ENCODE data around the gene MOSPD2.

Gene MOSPD2

DNA sequence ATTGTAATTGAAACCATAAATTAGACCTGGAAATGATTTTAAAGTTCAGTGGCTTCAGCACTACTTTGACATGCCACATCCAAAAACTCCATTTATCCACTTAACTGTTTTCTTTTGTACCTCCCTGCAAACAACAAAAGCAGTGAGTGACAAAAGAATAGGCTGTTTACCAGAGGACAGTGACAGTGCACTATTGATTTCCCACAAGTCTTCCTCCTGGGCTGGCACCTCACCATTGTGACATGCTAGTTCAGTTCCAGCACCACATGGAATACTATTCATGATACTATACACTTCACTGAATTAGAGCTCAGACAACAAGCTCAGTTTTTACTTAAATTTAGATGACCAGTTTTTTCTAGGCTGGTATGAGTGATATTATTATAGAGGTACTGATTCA, 29.3 kb downstream of the MOSPD2 start (continued):
- TF ChIP-seq FEZF1 (tag by site-specific recombination; IDR thresholded peaks at IDR 0.05): no peak
- TF ChIP-seq WT1 (tag by site-specific recombination; IDR thresholded peaks at IDR 0.05): no peak
- TF ChIP-seq ZNF677 (tag by site-specific recombination; IDR thresholded peaks at IDR 0.05): no peak
- TF ChIP-seq ZNF202 (tag by site-specific recombination; IDR thresholded peaks at IDR 0.05; ENCODE audit: borderline replicate concordance): no peak
- TF ChIP-seq, protein P1, sequence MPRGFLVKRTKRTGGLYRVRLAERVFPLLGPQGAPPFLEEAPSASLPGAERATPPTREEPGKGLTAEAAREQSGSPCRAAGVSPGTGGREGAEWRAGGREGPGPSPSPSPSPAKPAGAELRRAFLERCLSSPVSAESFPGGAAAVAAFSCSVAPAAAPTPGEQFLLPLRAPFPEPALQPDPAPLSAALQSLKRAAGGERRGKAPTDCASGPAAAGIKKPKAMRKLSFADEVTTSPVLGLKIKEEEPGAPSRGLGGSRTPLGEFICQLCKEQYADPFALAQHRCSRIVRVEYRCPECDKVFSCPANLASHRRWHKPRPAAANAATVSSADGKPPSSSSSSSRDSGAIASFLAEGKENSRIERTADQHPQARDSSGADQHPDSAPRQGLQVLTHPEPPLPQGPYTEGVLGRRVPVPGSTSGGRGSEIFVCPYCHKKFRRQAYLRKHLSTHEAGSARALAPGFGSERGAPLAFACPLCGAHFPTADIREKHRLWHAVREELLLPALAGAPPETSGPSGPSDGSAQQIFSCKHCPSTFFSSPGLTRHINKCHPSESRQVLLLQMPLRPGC (tag by site-specific recombination; IDR thresholded peaks at IDR 0.05): no peak

GRCh38 chrX:14903891-14904290, 30.7 kb downstream of the MOSPD2 start:
- no peak overlapping the region for H3K27ac ChIP-seq (ENCODE audit: extremely low read depth, low read depth, low read length)
- TF ChIP-seq ZNF548 (tag by site-specific recombination; IDR thresholded peaks at IDR 0.05) (no peak), GLIS2 (tag by site-specific recombination; IDR thresholded peaks at IDR 0.05) (no peak), ZNF223 (tag by site-specific recombination; IDR thresholded peaks at IDR 0.05) (no peak), ZNF354C (tag by site-specific recombination; IDR thresholded peaks at IDR 0.05; ENCODE audit: borderline replicate concordance, low read depth) (no peak), SP2 (tag by site-specific recombination; IDR thresholded peaks at IDR 0.05) (no peak), ZNF544 (tag by site-specific recombination; IDR thresholded peaks at IDR 0.05) (no peak), ZNF146 (tag by site-specific recombination; IDR thresholded peaks at IDR 0.05) (no peak), SP3 (tag by site-specific recombination; IDR thresholded peaks at IDR 0.05) (no peak)
- TF ChIP-seq, protein P2, sequence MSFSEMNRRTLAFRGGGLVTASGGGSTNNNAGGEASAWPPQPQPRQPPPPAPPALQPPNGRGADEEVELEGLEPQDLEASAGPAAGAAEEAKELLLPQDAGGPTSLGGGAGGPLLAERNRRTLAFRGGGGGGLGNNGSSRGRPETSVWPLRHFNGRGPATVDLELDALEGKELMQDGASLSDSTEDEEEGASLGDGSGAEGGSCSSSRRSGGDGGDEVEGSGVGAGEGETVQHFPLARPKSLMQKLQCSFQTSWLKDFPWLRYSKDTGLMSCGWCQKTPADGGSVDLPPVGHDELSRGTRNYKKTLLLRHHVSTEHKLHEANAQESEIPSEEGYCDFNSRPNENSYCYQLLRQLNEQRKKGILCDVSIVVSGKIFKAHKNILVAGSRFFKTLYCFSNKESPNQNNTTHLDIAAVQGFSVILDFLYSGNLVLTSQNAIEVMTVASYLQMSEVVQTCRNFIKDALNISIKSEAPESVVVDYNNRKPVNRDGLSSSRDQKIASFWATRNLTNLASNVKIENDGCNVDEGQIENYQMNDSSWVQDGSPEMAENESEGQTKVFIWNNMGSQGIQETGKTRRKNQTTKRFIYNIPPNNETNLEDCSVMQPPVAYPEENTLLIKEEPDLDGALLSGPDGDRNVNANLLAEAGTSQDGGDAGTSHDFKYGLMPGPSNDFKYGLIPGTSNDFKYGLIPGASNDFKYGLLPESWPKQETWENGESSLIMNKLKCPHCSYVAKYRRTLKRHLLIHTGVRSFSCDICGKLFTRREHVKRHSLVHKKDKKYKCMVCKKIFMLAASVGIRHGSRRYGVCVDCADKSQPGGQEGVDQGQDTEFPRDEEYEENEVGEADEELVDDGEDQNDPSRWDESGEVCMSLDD (tag by site-specific recombination; IDR thresholded peaks at IDR 0.05): no peak
- peaks cover 0 to 13% of the 10 kb centered on the region in 2 experiments; a peak in 2 of 3 replicates for H3K36me3 ChIP-seq (ENCODE audit: control insufficient read depth in 2 of 2, insufficient read depth in 1 of 2, low read length in 2 of 2)
- CTCF ChIA-PET: no interaction called here
- no peaks in the 10 kb centered on the region; the same call in 1 of the 2 replicates for H3K9me3 ChIP-seq (ENCODE audit: control insufficient read depth, insufficient read depth, low read depth, low read length)
- H3K4me1 ChIP-seq (ENCODE audit: control insufficient read depth, insufficient read depth, low read length): no peaks in the 10 kb centered on the region
- POLR2A ChIA-PET: no interaction called here
- no peak overlapping the region for H3K4me3 ChIP-seq (ENCODE audit: low read depth, low read length)

- TF ChIP-seq ZNF707 (tag by site-specific recombination; IDR thresholded peaks at IDR 0.05) (no peak), EGR2 (tag by site-specific recombination; IDR thresholded peaks at IDR 0.05; ENCODE audit: low read depth) (0 out of 2 replicates have a peak, but pooled peaks have one; percentile 7), ZNF221 (tag by site-specific recombination; IDR thresholded peaks at IDR 0.05; ENCODE audit: borderline replicate concordance) (no peak)
- Histone ChIP-seq H3K27ac (ENCODE audit: extremely low read depth, low read depth, low read length) (no peak overlapping the region), H3K4me1 (ENCODE audit: control insufficient read depth, insufficient read depth, low read length) (no peaks in the 10 kb centered on the region), H3K36me3 (ENCODE audit: control insufficient read depth in 2 of 2, insufficient read depth in 1 of 2, low read length in 2 of 2) (peaks cover 16 to 31% of the 10 kb centered on the region in 2 experiments; a peak in 2 of 3 replicates), H3K4me3 (ENCODE audit: low read depth, low read length) (no peak overlapping the region), H3K9me3 (ENCODE audit: control insufficient read depth, insufficient read depth, low read depth, low read length) (no peaks in the 10 kb centered on the region)
- ChIA-PET CTCF (interaction anchor here (1.0 to 1.7 kb wide), 2 partner anchors 13 to 17 kb away, joined by 3 to 4 read pairs; no protein-coding TSS in a partner anchor), POLR2A (no interaction called here)
Observed at GRCh38 chrX:14913241-14913640, 40.0 kb downstream of the MOSPD2 start.

DNA sequence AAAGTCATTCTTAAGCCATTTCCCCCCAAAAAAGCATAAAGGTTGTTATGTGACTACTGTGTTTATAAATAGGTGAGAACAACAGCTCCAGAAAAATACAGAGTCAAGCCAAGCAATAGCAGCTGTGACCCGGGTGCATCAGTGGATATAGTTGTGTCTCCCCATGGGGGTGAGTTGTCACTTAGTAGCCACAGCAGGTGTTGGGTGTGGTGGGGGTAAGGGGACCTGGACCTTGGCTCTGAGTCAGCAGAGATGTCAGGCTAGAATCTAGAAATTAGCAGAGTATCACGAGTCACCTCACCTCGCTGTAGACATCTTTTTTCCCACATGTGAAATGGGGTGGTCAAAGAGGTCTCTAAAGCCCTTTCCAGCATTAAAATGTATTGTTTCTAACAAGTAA, 42.4 kb downstream of the MOSPD2 start:
- CTCF ChIA-PET: no interaction called here
- Histone ChIP-seq H3K4me3 (ENCODE audit: low read depth, low read length) (no peak overlapping the region), H3K4me1 (ENCODE audit: control insufficient read depth, insufficient read depth, low read length) (no peaks in the 10 kb centered on the region), H3K9me3 (ENCODE audit: control insufficient read depth, insufficient read depth, low read depth, low read length) (no peaks in the 10 kb centered on the region), H3K27ac (ENCODE audit: extremely low read depth, low read depth, low read length) (no peak overlapping the region), H3K36me3 (ENCODE audit: control insufficient read depth in 2 of 2, insufficient read depth in 1 of 2, low read length in 2 of 2) (peaks cover 24 to 42% of the 10 kb centered on the region in 2 experiments)
- TF ChIP-seq ZNF521 (tag by site-specific recombination; IDR thresholded peaks at IDR 0.05) (no peak), SCRT2 (tag by site-specific recombination; IDR thresholded peaks at IDR 0.05) (no peak), OSR2 (tag by site-specific recombination; IDR thresholded peaks at IDR 0.05) (no peak)
- POLR2A ChIA-PET: no interaction called here

Data from HEK293 (cell line).